NT2/D1 (cell line): ENCODE results near the gene MEG3.

Source experiments
- SUZ12 ChIP-seq: IDR thresholded peaks from 2 replicates; pipeline ENCODE4 v1.6.1; 2011; ENCODE audit not compliant: insufficient read length, insufficient read depth; ENCODE audit errors: extremely low read depth
- YY1 ChIP-seq: IDR thresholded peaks from 2 replicates; pipeline ENCODE4 v1.6.1; 2011; ENCODE audit not compliant: insufficient read length, insufficient read depth
- ZNF274 ChIP-seq: IDR thresholded peaks from 2 replicates; pipeline ENCODE4 v1.6.1; 2011; ENCODE audit warnings: mild to moderate bottlenecking, low read depth, low read length

- TF ChIP-seq SUZ12 (no peak), YY1 (no peak), ZNF274 (no peak)
Observed at GRCh38 chr14:100790502-100791347, 35.2 kb upstream of the MEG3 start.
